Measurements from ENCODE around the gene HNRNPLL.

HNRNPLL gene

GRCh38 chr2:38553554-38553953 is 49.2 kb downstream of the HNRNPLL start:
- H3K27me3 ChIP-seq: no peaks in the 10 kb centered on the region
- H3K4me1 ChIP-seq: peaks cover 4% of the 10 kb centered on the region; the same call in 1 of the 2 replicates
- no peak for TF ChIP-seq CTCF (IDR thresholded peaks at IDR 0.05; ENCODE audit: low read depth, low read length)
- DNase-seq: no peak
- H3K9me3 ChIP-seq: no peaks in the 10 kb centered on the region
- no peaks in the 10 kb centered on the region; the same call in 1 of the 2 replicates for H3K36me3 ChIP-seq
- H3K4me3 ChIP-seq (ENCODE audit: low read depth, low read length): no peak overlapping the region

GRCh38 chr2:38552259-38552658 is 50.5 kb downstream of the HNRNPLL start:
- H3K4me3 ChIP-seq (ENCODE audit: low read depth, low read length): no peak overlapping the region
- peaks cover 4% of the 10 kb centered on the region; the same call in 1 of the 2 replicates for H3K4me1 ChIP-seq
- no peaks in the 10 kb centered on the region for H3K9me3 ChIP-seq
- no peak for DNase-seq
- H3K36me3 ChIP-seq: no peaks in the 10 kb centered on the region; the same call in 1 of the 2 replicates
- H3K27me3 ChIP-seq: no peaks in the 10 kb centered on the region
- TF ChIP-seq CTCF (IDR thresholded peaks at IDR 0.05; ENCODE audit: low read depth, low read length): no peak

- peaks cover 4% of the 10 kb centered on the region; the same call in 1 of the 2 replicates for H3K4me1 ChIP-seq
- H3K4me3 ChIP-seq (ENCODE audit: low read depth, low read length): no peak overlapping the region
- H3K27me3 ChIP-seq: no peaks in the 10 kb centered on the region
- no peaks in the 10 kb centered on the region; the same call in 1 of the 2 replicates for H3K36me3 ChIP-seq
- no peaks in the 10 kb centered on the region for H3K9me3 ChIP-seq
- no peak for DNase-seq
- no peak for TF ChIP-seq CTCF (IDR thresholded peaks at IDR 0.05; ENCODE audit: low read depth, low read length)
These were observed 51.0 kb downstream of the HNRNPLL start for GRCh38 chr2:38551746-38552145.

- no peak overlapping the region for H3K4me3 ChIP-seq (ENCODE audit: low read depth, low read length)
- no peaks in the 10 kb centered on the region for H3K27me3 ChIP-seq
- H3K9me3 ChIP-seq: no peaks in the 10 kb centered on the region
- TF ChIP-seq CTCF (IDR thresholded peaks at IDR 0.05; ENCODE audit: low read depth, low read length): no peak
- H3K36me3 ChIP-seq: no peaks in the 10 kb centered on the region; the same call in 1 of the 2 replicates
- no peak for DNase-seq
- H3K4me1 ChIP-seq: peaks cover 4% of the 10 kb centered on the region; the same call in 1 of the 2 replicates
These were observed 51.6 kb downstream of the HNRNPLL start for GRCh38 chr2:38551171-38551570.

GRCh38 chr2:38549851-38550250 is 52.9 kb downstream of the HNRNPLL start:
- TF ChIP-seq CTCF (IDR thresholded peaks at IDR 0.05; ENCODE audit: low read depth, low read length): no peak
- Histone ChIP-seq H3K4me1 (peaks cover 4% of the 10 kb centered on the region; the same call in 1 of the 2 replicates), H3K27me3 (no peaks in the 10 kb centered on the region), H3K4me3 (ENCODE audit: low read depth, low read length) (no peak overlapping the region), H3K36me3 (no peaks in the 10 kb centered on the region; the same call in 1 of the 2 replicates), H3K9me3 (no peaks in the 10 kb centered on the region)
- DNase-seq: no peak

- H3K36me3 ChIP-seq: no peaks in the 10 kb centered on the region; the same call in 1 of the 2 replicates
- no peak for TF ChIP-seq CTCF (IDR thresholded peaks at IDR 0.05; ENCODE audit: low read depth, low read length)
- no peak for DNase-seq
- no peaks in the 10 kb centered on the region for H3K9me3 ChIP-seq
- peaks cover 7% of the 10 kb centered on the region for H3K4me1 ChIP-seq
- no peak overlapping the region for H3K4me3 ChIP-seq (ENCODE audit: low read depth, low read length)
- no peaks in the 10 kb centered on the region for H3K27me3 ChIP-seq
These were observed 53.5 kb downstream of the HNRNPLL start for GRCh38 chr2:38549071-38549704.

Measured in BE2C (cell line).